Activated CD4-positive, alpha-beta T cell treated with anti-CD3 and anti-CD28 coated beads for 48 hours (primary cell): ENCODE data around the gene C9orf50.

Experiments used
- DNase-seq: peaks from one replicate; pipeline ENCODE4 v3.0.0-alpha.2; 2020

Gene C9orf50

DNA sequence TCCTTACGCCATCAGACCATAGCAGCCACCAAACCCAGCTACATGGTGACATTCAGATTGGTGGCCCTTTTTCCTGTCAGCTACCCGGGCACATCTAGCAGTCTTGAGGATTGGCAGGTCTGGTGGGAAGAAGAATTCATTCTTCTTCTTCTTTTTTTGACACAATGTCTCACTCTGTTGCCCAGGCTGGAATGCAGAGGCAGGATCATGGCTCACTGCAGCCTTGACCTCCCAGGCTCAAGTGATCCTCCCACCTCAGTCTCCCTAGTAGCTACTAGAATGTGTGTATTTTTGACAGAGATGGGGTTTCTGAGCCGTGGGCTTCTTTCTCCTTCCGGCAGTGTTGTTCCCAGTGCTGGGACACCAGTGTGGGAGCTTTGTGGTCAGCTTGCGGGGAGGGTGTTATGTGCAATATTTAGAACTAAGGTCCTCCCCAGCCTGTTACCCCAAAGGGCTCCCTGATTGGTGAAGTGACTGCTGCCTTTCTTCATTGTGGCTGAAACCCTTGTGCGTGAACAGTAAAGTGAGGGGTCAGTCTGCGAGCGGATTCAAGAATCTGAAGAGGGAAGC, 8.4 kb upstream of the C9orf50 start:
- no peak for DNase-seq

DNA sequence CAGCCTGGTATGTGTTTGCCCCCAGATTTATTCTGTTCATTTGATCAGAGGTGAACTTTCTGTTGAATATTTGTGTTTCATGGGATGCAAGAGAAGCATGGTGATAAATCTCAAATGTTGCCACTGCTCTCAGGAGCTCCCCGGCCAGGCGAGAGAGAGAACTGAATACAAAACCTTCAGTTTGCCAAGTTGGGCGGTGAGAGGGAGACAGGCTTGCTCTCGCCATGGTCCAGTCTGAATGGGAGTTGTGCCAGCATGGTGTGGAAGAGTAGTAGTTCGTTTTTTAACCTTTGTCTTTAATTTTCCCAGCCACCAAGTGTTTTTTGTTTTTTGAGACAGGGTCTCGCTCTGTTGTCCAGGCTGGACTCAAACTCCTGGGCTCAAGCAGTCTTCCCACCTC, 7.8 kb upstream of the C9orf50 start:
- no peak for DNase-seq

DNA sequence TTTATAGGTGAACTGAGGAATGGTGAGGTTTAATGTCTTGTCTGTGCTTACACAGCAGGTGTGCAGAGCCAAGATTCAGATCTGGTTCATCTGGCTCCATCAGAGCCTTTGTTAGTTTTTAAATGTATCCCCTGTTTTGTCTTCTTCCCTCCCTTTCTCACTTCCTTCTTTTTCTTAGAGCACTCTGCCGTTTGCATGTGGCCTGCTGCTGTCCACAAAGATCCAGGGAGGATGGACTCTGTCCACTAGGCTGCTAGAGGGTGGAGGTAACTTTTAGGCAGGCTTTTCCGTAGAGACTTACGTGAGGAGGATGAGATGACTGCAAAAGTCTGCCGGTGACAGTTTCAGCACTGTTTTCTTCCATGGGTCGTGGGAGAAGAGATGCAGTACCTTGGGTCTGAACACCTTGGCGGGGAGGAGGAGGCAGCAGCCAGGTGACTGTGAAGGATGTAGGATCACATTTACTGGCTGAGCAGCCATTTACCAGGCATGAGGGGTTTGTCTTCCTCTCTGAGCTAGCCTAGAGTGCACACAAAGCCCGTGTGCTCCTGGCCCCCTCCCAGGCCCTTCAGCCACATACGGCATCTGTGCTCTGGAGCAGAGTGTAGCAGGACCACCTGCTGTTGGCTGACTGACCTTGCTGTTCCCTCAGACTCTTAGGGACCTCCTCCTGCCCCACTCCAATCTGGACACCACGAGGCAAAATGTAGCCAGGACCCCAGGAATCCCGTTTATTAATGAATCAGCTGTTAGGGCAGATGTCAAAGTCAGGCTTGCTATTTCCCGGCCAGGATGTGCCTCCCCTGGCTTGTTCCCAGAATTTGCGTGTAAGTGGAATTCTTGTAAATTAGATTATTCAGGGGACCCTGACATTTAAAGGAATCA, 6.9 kb upstream of the C9orf50 start:
- DNase-seq: no peak

DNA sequence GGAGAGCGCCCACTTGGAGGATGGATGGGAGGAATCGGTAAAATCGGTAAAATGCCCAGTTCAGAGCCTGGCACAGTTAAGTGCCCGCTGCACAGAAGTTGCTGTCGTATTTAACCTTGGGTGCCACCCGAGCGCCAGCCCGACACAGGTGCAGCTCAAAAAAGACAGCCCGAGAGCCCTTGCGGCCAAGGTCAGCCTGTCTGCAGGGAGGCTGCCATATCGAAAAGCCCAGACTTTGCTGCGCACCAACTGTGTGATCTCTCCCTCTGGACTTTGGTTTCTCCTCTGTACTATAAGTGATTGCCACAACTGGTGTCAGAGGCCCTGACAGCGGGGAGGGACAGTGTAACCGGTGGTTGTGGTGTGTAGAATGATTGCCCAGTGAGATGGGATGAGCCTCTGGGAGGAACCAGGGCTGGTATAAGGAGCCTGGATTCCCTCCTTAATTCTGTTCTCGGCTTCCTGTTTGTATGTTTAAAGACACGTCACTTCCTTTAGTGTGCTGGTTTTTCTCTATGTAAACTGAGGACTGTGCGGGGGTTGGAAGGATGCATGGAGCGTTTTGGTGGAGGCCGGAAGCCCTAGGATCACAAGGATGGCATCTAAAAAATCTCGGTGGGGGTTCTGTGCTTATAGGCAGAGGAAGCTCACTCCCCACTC, 5.9 kb upstream of the C9orf50 start:
- peak; percentile 47 for DNase-seq

DNA sequence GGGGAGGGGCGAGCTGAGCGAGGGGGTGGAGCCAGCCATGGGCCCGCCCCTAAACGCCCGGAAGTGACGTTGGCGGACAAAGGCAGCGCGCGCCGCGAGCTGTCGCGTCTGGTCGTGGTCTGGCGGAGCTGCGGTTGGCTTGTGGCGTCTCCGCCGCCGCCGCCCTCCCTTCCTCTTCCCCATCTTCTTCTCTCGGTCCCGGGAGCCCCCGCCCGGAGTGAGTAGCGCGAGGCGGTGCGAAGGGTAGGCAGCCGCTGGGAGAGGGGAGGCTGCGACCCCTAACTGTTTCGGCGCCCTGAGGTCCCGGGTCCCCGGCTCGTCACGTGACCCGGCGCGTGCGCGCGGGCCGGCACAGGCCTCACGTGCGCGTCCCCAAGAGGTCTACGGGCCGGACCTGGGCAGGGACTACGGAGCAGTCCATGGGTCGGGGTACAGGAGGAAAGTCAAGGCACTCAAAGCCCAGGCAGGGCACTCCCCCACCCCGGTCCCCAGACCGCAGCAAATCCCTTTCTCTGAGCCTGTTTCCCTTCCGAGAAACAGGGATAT, 5.3 kb upstream of the C9orf50 start, which contains the start of gene NTMT1:
NTMT1 (plus strand) TSS at position 85 of the 546 bp plus-strand sequence. CDS start 6,541 bp downstream, outside the sequence.
- DNase-seq: peak; percentile 93

DNA sequence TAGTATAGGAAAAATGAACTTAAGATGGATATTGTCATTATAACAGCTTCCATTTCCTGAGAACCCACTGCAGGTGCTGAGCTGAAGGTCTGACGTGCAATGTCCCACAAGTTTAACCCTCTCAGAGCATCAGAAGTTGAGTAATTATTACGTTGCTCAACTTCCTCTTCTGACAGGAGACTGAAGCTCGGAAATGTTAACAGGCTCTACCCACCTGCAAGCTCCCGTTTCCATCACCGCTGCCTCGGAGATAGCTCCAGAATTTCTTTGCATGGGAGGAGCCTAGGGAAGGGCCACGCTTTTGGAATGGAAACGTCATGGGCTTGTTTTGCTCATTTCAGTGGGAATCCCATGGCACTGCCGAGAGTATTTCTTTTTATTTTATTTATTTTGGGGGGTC, 4.0 kb upstream of the C9orf50 start:
- peak; percentile 44 for DNase-seq

DNA sequence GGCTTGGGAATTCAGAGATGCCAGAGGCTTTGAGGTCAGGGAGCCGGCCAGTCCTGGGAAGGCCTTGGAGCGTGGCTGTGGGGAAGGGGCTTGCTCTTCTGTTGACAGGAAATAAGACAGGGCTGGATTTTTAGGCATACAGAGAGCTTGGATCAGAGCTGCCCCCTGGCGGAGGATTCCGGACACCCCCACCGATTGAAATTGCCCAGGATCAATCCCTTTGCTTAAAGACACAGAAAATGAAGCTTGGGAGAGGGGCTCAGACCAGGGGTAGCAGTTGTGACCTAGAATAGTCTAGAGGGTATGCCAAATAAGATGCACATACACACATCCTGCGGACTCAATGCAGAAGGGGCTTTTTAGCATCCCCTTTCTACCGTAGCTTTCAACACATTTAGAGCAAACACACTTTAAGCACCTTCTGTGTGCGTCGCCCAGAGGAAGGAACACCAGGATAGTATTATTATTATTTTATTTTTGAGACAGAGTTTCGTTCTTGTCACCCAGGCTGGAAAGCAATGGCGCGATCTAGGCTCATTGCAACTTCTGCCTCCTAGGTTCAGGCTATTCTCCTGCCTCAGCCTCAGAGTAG, 3.4 kb upstream of the C9orf50 start:
- peak; percentile 84 for DNase-seq

DNA sequence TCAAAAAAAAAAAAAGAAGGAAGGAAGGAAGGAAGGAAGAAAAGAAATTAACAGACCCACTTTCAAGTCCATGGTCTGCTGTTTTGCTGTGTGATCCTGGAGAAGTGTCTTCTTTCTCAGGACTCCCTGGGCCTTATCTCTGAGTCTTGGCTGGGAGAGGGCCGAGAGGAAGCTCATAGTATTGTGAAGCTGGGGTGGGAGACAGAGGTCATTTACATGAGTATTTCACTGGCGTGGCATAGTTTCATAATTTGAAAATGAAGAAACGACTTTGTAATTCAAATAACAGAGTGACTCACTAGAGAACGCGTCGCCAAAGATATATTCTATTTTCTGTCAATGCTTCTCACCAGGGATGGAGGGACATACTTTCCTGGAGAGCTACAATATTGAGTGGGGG, 2.4 kb upstream of the C9orf50 start:
- DNase-seq: no peak

DNA sequence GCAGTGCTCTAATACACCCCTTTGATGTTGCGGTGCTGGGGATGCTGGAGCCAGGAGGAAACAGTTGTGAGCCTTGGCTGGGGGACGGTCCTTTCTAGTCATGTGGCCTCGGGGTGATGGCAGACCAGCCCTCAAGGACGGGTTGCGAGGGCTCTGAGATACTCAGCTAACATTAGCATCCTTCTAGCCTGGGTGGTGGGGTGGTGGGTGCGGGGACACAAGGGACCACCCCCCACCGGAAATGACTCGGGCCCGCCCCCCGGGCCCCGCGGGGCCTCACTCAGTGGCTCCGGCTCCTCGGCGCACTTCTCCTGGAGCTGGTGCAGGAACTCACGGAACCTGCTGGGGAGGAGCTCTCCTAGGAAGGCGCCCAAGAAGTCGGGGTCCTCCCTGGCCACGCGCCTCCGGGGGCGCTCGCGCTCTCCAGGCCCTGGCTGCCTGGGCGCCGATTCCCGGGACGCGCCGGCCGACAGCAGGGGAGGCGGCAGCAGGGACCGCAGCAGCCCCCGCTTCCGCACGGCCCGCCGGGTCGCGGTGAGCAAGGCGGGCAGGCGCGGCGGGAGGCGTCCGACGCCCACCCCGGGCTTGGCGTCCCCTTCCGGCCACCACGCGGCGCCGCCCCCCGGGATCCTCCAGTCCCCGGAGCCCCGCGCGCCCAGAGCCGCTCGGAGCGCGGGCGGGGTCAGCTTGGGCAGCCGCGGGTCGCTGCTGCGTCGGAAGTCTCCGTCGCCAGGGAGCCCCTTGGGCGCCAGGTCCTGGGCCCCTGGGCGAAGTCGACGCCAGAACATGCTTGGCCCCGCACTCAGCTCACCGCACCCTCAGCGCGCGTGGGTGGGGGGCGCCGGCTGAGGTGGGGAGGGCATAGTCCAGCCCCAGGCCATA, 873 bp downstream of the C9orf50 start:
- DNase-seq: no peak

DNA sequence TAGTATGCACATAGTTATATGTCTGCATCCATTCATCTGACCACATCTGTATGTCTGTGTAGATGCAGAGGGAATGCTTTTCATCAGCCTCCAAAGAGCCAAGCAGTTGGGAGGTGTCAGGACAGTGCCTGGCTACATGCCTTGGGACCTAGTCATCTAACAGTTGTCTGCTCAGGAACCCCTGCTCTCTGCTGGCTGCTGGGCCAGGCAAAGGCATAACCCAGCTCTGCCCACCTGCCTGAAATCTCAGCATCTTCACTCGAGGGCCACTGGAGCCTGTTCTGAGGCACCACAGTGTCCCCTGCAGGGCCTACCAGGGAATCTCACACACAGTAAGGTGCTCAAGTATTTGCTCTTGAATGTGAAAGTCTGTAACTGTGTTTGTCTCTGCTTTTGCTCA, 3.7 kb downstream of the C9orf50 start:
- no peak for DNase-seq

DNA sequence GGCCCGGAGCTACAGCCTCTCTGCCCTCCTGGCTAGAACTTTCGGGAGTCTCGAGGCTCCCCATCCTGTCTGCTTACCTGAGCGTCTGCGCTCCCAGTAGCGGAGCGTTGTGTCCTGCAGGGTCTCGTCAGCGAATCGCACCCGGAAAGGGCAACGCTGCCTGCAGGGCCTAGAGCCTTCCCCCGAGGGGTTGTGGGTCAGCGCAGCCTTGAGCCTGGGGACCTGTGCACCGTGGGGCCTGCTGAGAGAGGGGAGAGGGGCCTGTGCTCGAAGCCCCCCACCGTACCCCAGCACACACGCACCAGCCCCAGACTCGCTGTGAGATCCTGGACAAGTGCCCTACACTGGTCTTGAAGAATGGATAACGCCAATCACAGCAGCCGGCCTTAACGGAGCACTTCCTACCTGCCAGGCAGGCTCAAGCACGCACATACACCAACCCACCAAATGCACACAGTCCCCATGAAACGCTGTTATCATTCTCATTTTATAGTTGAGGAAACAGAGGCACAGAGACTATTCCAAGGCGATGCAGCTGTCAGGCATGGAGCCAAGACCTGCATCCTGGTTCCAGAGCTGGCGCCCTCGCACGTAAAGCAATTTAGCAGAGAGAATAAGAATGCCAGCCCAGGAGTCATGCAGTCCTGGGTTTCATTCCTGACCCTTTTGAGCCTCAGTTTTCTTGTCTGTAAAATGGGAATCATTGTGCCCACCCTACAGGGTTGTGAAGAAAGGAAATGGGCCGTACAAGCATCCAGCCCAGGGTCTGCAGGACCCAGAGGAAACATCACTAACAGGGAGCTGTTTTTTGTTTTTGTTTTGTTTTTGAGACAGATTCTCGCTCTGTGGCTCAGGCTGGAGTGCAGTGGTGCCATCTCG, 5.3 kb downstream of the C9orf50 start:
- no peak for DNase-seq

DNA sequence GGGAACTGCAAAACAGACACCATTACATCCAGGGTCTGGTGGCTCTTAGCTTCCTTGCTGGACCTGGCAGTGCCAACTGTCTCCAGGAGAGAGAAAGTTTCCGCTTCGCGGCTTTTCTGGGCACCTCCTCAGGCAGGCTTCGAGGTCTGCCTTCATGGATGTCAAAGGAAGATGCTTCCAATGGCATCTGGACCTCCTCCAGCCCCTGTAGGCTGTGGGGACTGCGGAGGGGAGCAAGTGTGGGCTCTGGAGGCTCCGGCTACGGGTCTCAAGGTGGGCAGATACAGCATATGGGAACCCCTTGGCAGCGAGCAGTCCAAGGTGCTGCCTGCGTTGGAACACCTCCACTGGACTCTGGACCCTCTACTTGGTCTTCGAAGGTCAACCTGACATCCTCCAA, 6.0 kb downstream of the C9orf50 start:
- no peak for DNase-seq

DNA sequence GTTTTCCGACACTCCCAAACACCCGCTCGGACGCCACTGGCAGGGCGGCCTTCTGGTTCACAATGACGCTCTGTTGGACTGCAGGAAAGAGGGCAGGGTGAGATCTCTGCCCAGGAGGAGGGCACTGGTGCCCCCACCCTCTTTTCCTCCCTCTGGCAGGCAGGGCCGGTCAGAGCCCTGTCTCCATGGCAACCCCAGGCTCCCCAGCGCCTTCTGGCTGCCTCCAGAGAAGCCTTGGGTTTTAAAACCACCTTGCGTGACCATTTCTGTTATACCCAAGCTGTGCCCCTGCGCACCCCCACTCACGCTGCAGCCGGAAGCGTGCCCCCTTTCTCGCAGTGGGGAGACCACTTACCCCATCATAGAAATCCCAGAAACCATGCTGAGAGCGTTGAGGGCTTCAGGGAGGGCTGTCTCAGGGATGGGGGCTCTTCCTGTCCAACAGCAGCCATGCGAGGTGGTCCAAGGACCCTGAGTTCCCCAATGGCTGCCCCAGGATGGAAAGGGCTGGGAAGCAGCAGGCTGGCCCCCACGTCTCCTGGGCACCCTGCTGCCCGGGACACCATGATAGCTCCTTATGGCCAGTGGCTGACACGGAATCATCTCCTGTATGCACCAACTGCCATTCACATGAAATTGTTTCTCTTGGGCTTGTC, 7.3 kb downstream of the C9orf50 start:
- no peak for DNase-seq

DNA sequence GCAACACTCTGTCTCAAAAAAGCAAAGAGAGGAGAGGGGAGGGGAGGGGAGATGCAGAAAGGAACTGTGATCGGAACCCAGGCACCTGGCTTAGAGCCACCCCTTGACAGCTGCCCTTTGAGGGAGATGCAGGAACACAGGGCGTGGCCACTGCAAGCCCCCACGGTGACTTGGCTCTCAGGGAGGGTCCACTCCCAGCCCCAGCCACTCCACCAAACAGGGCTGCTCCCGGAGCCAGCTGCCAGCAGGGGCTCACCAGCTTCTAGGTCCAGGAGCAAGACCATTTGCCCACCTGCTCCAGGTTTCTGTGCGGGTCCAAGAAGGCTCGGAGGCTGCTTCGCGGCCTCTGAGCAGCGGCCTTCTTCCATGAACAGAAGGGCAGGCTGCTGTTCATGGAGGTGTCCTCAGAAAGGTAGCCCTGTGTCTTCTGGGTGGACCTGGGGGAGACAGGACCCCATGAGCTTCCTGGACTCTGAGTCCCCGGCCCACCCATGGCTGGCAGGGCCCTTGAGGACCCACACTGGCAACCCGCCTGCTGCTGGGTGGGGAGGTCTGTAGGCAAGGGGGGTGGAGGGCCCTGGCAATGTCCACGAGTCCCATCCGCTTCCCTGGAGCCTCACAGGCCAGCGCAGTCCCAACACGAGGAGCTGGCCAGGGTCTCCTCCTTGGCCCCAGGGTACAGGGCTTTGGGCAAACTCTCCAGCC, 7.9 kb downstream of the C9orf50 start:
- DNase-seq: no peak

DNA sequence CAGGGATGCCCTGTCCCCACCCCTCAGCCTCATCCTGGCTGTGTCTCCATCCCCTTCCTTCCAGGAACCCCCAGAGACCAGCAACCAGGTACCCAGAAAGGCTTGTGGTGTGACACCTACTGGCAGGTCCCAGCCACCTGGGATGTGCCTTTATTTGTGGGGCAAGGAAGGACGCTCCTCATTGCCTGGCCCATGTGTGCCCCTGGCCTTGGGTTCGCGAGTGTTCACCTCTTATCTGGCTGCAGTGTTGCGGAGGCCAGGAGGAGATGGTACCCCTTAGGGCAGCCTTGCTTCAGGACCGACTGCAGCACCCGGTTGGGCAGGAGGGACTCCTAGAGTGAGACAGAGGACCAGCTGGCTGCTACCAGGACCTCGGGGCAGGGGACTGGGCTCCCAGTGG, 8.8 kb downstream of the C9orf50 start:
- DNase-seq: no peak

DNA sequence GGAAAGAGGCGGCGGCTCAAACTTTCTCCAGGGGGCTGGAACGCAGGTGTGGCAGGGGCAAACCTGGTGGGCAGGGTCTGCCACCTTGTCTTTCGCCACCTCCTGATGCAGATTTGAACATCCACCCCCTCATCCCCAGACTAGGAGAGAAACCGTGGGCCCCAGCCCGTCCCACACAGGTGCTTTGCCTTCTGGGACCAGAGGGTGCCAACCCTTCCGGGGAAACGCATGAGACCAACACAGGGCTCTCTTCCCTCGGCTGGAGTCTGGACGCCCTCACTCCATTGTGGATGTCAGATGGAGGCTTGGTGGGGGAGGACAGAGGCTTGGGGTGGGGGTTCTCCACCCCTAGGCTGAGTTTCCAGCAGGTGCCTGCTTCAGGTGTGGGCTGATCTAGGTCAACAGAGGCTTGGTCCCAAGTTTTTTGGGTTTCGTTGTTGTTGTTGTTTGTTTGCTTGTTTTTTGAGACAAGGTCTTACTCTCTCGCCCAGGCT, 9.5 kb downstream of the C9orf50 start:
- no peak for DNase-seq

DNA sequence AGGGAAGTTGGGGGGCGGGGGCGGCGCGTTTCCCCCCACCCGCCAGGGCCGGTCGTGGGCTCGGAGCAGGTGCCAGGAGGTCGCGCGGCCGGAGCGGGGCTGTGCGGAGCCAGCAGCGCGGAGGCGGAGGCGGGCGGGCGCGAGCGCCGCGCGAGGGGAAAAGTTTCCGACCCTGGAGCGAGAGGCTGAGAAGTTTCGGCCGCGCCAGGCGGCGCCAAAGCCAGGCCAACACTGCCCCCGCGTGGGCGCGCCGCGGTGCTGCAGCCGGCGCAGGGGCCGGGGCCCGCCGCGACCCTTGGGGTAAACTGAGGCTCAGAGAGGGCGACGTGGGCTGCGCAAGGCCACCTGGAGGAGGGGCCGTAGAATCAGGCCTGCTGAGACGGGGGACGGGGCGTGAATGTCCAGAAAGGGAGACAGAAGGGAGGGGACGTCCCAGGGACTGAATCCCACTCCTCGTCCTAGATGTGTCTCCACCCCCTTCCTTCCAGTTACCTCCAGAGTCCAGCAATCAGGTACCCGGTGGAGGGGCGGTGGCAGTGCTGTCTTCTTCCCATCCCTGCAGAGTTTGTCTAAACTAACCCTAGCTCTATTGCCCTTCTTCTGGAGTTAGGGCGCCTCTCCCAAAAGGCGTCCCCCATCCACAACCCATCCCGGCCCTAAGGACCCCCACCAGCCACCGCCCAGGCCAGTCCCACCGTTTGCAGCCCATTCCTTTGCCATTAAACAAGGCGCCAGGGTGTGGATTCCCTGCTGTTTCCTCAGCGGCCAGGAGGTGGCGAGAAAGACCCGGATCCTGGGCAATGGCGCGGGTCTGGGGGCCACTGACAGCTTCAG, 10.2 kb downstream of the C9orf50 start:
- DNase-seq: peak; percentile 83

DNA sequence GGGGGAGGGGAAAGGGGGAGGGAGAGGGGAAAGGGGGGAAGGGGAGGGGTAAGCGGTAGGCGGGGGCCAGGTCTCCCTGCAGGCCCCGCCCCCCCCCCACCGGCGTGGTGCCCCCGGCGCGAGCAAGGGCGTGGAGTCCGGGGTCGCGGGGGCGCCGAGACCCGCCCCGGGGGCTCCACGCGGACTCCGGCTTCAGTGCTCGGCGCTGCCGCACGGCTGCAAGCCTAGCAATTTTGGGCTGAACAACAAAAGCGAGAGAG, 10.8 kb downstream of the C9orf50 start:
- DNase-seq: no peak
